WTC11 (cell line): ENCODE measurements around the gene EFNA5.

Source experiments
- CBFB ChIP-seq: sonication (generic); formaldehyde crosslinking; IDR thresholded peaks from 2 replicates; pipeline ENCODE4 v1.8.1; 2022; ENCODE audit warnings: mild to moderate bottlenecking, low read depth, missing genetic modification reagents
- GABPB1 ChIP-seq: sonication (generic); formaldehyde crosslinking; IDR thresholded peaks from 2 replicates; pipeline ENCODE4 v1.8.1; 2023; ENCODE audit warnings: mild to moderate bottlenecking, missing genetic modification reagents
- IRF2 ChIP-seq: sonication (generic); formaldehyde crosslinking; IDR thresholded peaks from 2 replicates; pipeline ENCODE4 v1.8.0; 2022; ENCODE audit warnings: low read depth, missing genetic modification reagents, borderline replicate concordance
- JUN ChIP-seq: sonication (generic); formaldehyde crosslinking; IDR thresholded peaks from 2 replicates; pipeline ENCODE4 v1.8.0; 2023; ENCODE audit warnings: mild to moderate bottlenecking, missing genetic modification reagents
- NR3C1 ChIP-seq: sonication (generic); formaldehyde crosslinking; conservative IDR thresholded peaks from 2 replicates; pipeline ENCODE4 v1.8.1; 2023; ENCODE audit warnings: low read depth, mild to moderate bottlenecking, missing genetic modification reagents
- SMAD3 ChIP-seq: sonication (generic); formaldehyde crosslinking; IDR thresholded peaks from 2 replicates; pipeline ENCODE4 v1.8.0; 2022; ENCODE audit warnings: missing genetic modification reagents, mild to moderate bottlenecking, borderline replicate concordance
- TF ChIP-seq, protein P1 (sequence below): fragments of 200-600 bp; IDR thresholded peaks from 2 replicates; pipeline ENCODE4 v1.8.0; 2022; ENCODE audit warnings: antibody characterized with exemption
- TF ChIP-seq, protein P2 (sequence below): sonication (generic); formaldehyde crosslinking; IDR thresholded peaks from 2 replicates; pipeline ENCODE4 v1.8.1; 2023; ENCODE audit warnings: mild to moderate bottlenecking, missing genetic modification reagents, moderate library complexity
- TF ChIP-seq, protein P3 (sequence below): fragments of 250-450 bp; sonication (Bioruptor Pico); IDR thresholded peaks from 2 replicates; pipeline ENCODE4 v2.1.2; 2022; ENCODE audit warnings: mild to moderate bottlenecking, moderate library complexity
- TF ChIP-seq, protein P4 (sequence below): sonication (generic); formaldehyde crosslinking; conservative IDR thresholded peaks from 2 replicates; pipeline ENCODE4 v1.8.1; 2022; ENCODE audit warnings: mild to moderate bottlenecking, missing genetic modification reagents
- TF ChIP-seq, protein P5 (sequence below): sonication (generic); formaldehyde crosslinking; IDR thresholded peaks from 2 replicates; pipeline ENCODE4 v1.8.0; 2023; ENCODE audit warnings: missing genetic modification reagents
- TF ChIP-seq, protein P6 (sequence below): sonication (generic); formaldehyde crosslinking; IDR thresholded peaks from 2 replicates; pipeline ENCODE4 v1.8.1; 2023; ENCODE audit warnings: mild to moderate bottlenecking, moderate library complexity, missing genetic modification reagents
- TF ChIP-seq, protein P7 (sequence below): sonication (generic); formaldehyde crosslinking; IDR thresholded peaks from 2 replicates; pipeline ENCODE4 v1.8.1; 2022; ENCODE audit warnings: missing genetic modification reagents, borderline replicate concordance
- TF ChIP-seq, protein P8 (sequence below): sonication (generic); formaldehyde crosslinking; IDR thresholded peaks from 2 replicates; pipeline ENCODE4 v1.8.1; 2022; ENCODE audit warnings: low read depth, missing genetic modification reagents, borderline replicate concordance

DNA sequence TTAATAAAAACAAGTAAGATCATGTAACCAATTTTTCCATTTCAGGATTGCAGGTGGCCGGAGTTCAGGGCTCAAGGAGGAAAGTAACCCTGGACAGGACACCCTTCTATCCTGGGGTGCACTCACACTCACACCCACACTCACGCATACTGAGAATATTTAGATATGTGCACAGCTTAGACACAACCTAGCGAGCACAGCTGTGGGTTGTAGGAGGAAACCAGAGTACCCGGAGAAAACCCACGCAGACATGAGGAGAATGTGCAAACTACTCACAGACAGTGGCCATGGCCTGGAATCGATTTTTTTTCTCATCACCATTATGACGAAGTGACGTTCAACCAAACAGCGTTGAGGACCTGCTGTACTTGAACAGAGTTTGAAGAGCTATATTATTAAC is 4.5 kb upstream of the EFNA5 start:
- no peak for TF ChIP-seq SMAD3 (CRISPR knock-in tag)
- TF ChIP-seq IRF2 (CRISPR knock-in tag) = no peak
- TF ChIP-seq, protein P1, sequence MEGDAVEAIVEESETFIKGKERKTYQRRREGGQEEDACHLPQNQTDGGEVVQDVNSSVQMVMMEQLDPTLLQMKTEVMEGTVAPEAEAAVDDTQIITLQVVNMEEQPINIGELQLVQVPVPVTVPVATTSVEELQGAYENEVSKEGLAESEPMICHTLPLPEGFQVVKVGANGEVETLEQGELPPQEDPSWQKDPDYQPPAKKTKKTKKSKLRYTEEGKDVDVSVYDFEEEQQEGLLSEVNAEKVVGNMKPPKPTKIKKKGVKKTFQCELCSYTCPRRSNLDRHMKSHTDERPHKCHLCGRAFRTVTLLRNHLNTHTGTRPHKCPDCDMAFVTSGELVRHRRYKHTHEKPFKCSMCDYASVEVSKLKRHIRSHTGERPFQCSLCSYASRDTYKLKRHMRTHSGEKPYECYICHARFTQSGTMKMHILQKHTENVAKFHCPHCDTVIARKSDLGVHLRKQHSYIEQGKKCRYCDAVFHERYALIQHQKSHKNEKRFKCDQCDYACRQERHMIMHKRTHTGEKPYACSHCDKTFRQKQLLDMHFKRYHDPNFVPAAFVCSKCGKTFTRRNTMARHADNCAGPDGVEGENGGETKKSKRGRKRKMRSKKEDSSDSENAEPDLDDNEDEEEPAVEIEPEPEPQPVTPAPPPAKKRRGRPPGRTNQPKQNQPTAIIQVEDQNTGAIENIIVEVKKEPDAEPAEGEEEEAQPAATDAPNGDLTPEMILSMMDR = no peak
- no peak for TF ChIP-seq CBFB
- TF ChIP-seq, protein P2, sequence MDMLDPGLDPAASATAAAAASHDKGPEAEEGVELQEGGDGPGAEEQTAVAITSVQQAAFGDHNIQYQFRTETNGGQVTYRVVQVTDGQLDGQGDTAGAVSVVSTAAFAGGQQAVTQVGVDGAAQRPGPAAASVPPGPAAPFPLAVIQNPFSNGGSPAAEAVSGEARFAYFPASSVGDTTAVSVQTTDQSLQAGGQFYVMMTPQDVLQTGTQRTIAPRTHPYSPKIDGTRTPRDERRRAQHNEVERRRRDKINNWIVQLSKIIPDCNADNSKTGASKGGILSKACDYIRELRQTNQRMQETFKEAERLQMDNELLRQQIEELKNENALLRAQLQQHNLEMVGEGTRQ = no peak
- TF ChIP-seq, protein P3, sequence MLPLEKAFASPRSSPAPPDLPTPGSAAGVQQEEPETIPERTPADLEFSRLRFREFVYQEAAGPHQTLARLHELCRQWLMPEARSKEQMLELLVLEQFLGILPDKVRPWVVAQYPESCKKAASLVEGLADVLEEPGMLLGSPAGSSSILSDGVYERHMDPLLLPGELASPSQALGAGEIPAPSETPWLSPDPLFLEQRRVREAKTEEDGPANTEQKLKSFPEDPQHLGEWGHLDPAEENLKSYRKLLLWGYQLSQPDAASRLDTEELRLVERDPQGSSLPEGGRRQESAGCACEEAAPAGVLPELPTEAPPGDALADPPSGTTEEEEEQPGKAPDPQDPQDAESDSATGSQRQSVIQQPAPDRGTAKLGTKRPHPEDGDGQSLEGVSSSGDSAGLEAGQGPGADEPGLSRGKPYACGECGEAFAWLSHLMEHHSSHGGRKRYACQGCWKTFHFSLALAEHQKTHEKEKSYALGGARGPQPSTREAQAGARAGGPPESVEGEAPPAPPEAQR (CRISPR knock-in tag) = no peak
- TF ChIP-seq, protein P4, sequence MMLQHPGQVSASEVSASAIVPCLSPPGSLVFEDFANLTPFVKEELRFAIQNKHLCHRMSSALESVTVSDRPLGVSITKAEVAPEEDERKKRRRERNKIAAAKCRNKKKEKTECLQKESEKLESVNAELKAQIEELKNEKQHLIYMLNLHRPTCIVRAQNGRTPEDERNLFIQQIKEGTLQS (CRISPR knock-in tag) = no peak
- TF ChIP-seq, protein P5, sequence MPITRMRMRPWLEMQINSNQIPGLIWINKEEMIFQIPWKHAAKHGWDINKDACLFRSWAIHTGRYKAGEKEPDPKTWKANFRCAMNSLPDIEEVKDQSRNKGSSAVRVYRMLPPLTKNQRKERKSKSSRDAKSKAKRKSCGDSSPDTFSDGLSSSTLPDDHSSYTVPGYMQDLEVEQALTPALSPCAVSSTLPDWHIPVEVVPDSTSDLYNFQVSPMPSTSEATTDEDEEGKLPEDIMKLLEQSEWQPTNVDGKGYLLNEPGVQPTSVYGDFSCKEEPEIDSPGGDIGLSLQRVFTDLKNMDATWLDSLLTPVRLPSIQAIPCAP (CRISPR knock-in tag) = no peak
- TF ChIP-seq, protein P6, sequence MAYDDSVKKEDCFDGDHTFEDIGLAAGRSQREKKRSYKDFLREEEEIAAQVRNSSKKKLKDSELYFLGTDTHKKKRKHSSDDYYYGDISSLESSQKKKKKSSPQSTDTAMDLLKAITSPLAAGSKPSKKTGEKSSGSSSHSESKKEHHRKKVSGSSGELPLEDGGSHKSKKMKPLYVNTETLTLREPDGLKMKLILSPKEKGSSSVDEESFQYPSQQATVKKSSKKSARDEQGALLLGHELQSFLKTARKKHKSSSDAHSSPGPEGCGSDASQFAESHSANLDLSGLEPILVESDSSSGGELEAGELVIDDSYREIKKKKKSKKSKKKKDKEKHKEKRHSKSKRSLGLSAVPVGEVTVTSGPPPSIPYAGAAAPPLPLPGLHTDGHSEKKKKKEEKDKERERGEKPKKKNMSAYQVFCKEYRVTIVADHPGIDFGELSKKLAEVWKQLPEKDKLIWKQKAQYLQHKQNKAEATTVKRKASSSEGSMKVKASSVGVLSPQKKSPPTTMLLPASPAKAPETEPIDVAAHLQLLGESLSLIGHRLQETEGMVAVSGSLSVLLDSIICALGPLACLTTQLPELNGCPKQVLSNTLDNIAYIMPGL = no peak
- TF ChIP-seq, protein P7, sequence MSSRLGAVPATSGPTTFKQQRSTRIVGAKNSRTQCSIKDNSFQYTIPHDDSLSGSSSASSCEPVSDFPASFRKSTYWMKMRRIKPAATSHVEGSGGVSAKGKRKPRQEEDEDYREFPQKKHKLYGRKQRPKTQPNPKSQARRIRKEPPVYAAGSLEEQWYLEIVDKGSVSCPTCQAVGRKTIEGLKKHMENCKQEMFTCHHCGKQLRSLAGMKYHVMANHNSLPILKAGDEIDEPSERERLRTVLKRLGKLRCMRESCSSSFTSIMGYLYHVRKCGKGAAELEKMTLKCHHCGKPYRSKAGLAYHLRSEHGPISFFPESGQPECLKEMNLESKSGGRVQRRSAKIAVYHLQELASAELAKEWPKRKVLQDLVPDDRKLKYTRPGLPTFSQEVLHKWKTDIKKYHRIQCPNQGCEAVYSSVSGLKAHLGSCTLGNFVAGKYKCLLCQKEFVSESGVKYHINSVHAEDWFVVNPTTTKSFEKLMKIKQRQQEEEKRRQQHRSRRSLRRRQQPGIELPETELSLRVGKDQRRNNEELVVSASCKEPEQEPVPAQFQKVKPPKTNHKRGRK (CRISPR knock-in tag) = no peak
- no peak for TF ChIP-seq JUN (CRISPR knock-in tag)
- no peak for TF ChIP-seq NR3C1
- TF ChIP-seq, protein P8, sequence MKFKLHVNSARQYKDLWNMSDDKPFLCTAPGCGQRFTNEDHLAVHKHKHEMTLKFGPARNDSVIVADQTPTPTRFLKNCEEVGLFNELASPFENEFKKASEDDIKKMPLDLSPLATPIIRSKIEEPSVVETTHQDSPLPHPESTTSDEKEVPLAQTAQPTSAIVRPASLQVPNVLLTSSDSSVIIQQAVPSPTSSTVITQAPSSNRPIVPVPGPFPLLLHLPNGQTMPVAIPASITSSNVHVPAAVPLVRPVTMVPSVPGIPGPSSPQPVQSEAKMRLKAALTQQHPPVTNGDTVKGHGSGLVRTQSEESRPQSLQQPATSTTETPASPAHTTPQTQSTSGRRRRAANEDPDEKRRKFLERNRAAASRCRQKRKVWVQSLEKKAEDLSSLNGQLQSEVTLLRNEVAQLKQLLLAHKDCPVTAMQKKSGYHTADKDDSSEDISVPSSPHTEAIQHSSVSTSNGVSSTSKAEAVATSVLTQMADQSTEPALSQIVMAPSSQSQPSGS (CRISPR knock-in tag) = no peak
- TF ChIP-seq GABPB1 = no peak
